BE2C (cell line): ENCODE data around the gene TMEM200B.

Experiments
- DNase-seq: peaks from one replicate; pipeline ENCODE4 v3.0.0-alpha.2; 2020
- H3K27me3 ChIP-seq: fragments of 250-450 bp; sonication (Bioruptor Pico); 2 replicates; pipeline ENCODE4 v1.5.1; 2020; ENCODE audit warnings: mild to moderate bottlenecking
- H3K36me3 ChIP-seq: fragments of 250-450 bp; sonication (Bioruptor Pico); 2 replicates; pipeline ENCODE4 v1.5.1; 2020; ENCODE audit warnings: mild to moderate bottlenecking
- H3K4me1 ChIP-seq: fragments of 250-450 bp; sonication (Bioruptor Pico); 2 replicates; pipeline ENCODE4 v1.5.1; 2020
- H3K4me3 ChIP-seq: 2 replicates; pipeline ENCODE4 v1.5.1; 2011; ENCODE audit warnings: low read depth, low read length
- H3K9me3 ChIP-seq: fragments of 250-450 bp; sonication (Bioruptor Pico); 2 replicates; pipeline ENCODE4 v1.5.1; 2020
- TF ChIP-seq, protein P1 (sequence below): IDR thresholded peaks from 2 replicates; pipeline ENCODE4 v1.5.1; 2012; ENCODE audit warnings: mild to moderate bottlenecking, low read depth, low read length

TMEM200B gene

DNA sequence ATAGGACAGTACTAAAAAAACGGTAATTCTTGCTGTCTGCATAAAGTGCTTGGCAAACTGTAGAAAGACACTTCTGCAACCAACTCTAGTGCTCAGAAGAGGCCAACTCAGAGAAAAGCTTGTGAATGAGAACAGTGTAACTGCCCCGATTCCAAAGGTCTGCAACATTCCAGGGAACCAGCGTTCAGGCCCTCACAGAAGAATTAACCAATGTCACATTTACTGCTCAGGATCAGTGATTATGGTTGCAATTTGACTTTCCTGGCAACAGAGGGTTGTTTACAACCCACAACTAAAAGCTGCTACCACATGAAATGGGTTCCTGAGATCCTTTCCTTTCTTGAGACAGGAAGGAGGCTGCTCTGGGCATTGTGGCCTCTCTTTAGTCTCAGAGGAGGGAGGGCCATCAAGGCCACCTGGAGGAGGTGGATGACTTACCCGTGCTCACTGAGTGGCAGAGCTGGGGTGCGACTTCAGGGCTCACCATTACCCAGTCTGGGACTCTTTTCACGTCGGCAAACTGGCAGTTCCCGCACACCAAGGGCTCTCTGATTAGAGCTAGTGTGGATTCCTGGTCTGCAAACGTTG lies 42.7 kb upstream of the TMEM200B start:
- H3K4me1 ChIP-seq: no peaks in the 10 kb centered on the region
- no peak for DNase-seq
- peaks cover 22% of the 10 kb centered on the region for H3K36me3 ChIP-seq

DNA sequence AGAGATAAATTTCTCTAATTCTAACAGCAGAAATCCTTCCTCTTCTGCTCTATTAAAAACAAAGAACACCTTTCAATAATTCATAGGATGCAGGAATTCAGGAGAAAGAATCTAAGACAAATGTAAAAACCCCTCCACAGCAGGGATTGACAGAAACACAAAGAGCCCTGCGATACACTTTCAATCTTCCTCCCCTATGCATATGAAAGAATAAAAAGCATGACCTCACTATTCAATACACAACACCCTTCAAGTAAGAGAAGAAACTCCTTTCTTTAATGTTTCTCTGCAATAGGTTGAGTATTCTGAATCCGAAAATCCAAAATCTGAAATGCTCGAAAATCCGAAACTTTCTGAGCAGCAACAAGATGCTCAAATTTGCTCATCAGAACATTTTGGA lies 40.9 kb upstream of the TMEM200B start:
- TF ChIP-seq, protein P1, sequence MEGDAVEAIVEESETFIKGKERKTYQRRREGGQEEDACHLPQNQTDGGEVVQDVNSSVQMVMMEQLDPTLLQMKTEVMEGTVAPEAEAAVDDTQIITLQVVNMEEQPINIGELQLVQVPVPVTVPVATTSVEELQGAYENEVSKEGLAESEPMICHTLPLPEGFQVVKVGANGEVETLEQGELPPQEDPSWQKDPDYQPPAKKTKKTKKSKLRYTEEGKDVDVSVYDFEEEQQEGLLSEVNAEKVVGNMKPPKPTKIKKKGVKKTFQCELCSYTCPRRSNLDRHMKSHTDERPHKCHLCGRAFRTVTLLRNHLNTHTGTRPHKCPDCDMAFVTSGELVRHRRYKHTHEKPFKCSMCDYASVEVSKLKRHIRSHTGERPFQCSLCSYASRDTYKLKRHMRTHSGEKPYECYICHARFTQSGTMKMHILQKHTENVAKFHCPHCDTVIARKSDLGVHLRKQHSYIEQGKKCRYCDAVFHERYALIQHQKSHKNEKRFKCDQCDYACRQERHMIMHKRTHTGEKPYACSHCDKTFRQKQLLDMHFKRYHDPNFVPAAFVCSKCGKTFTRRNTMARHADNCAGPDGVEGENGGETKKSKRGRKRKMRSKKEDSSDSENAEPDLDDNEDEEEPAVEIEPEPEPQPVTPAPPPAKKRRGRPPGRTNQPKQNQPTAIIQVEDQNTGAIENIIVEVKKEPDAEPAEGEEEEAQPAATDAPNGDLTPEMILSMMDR: no peak
- H3K9me3 ChIP-seq: no peaks in the 10 kb centered on the region
- H3K27me3 ChIP-seq: no peaks in the 10 kb centered on the region
- peaks cover 24% of the 10 kb centered on the region for H3K36me3 ChIP-seq
- H3K4me1 ChIP-seq: no peaks in the 10 kb centered on the region
- no peak for DNase-seq
- H3K4me3 ChIP-seq: no peak overlapping the region

More for the DNA sequence above, 42.7 kb upstream of the TMEM200B start:
- no peak overlapping the region for H3K4me3 ChIP-seq
- TF ChIP-seq, protein P1: no peak
- H3K9me3 ChIP-seq: no peaks in the 10 kb centered on the region
- H3K27me3 ChIP-seq: no peaks in the 10 kb centered on the region

GRCh38 chr1:29162476-29163138 lies 38.9 kb upstream of the TMEM200B start:
- peaks cover 34% of the 10 kb centered on the region for H3K36me3 ChIP-seq
- H3K4me3 ChIP-seq: no peak overlapping the region
- H3K4me1 ChIP-seq: no peaks in the 10 kb centered on the region; the same call in 1 of the 2 replicates
- no peaks in the 10 kb centered on the region for H3K9me3 ChIP-seq
- TF ChIP-seq, protein P1: no peak
- DNase-seq: no peak
- no peaks in the 10 kb centered on the region for H3K27me3 ChIP-seq

DNA sequence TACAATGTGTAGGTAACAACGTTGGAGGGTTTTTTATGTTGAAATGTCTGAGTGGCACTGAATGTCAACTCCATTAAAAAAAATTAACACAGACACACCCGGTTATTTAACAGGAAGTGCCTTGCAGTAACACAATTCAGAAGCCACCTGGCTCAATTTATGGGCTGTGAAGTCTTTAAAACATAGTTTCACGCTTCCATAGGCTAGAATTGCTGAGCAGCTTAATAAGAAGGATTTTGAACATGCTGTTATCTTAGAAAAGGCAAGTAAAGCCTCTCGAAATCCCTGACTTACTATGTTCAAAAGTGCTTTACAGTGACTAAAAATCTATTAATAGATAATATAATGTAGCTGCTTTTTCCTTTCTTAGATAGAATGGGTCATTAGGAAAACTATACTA lies 38.3 kb upstream of the TMEM200B start:
- TF ChIP-seq, protein P1: no peak
- Histone ChIP-seq H3K9me3 (no peaks in the 10 kb centered on the region), H3K4me3 (no peak overlapping the region), H3K4me1 (peaks cover 5% of the 10 kb centered on the region; the same call in 1 of the 2 replicates), H3K27me3 (no peaks in the 10 kb centered on the region), H3K36me3 (peaks cover 29% of the 10 kb centered on the region)
- no peak for DNase-seq

- Histone ChIP-seq H3K4me1 (peaks cover 5% of the 10 kb centered on the region; the same call in 1 of the 2 replicates), H3K9me3 (no peaks in the 10 kb centered on the region), H3K27me3 (no peaks in the 10 kb centered on the region), H3K36me3 (peaks cover 27% of the 10 kb centered on the region), H3K4me3 (no peak overlapping the region)
- no peak for DNase-seq
- TF ChIP-seq, protein P1: no peak
Observed at GRCh38 chr1:29159773-29160172, 36.1 kb upstream of the TMEM200B start.

GRCh38 chr1:29157269-29157601 lies 33.5 kb upstream of the TMEM200B start:
- peaks cover 5% of the 10 kb centered on the region; the same call in 1 of the 2 replicates for H3K4me1 ChIP-seq
- no peak overlapping the region for H3K4me3 ChIP-seq
- TF ChIP-seq, protein P1: no peak
- H3K9me3 ChIP-seq: no peaks in the 10 kb centered on the region
- H3K36me3 ChIP-seq: peaks cover 49% of the 10 kb centered on the region
- no peaks in the 10 kb centered on the region for H3K27me3 ChIP-seq
- DNase-seq: no peak
